Tibial artery (tissue), 4 donors: ENCODE results near the gene CGNL1.

ENCODE experiments used
- DNase-seq, 2 donors: peaks; one replicate each; pipeline ENCODE4 v3.0.0-alpha.2; 2019
- H3K27ac ChIP-seq, 2 donors: fragments of 200-600 bp; sonication (generic) in 1 of 2; 1 replicate in 1 of 2; 2 replicates in 1 of 2; pipeline ENCODE4 v1.5.1; 2018 to 2019; ENCODE audit warnings: mild to moderate bottlenecking in 1 of 2
- H3K27me3 ChIP-seq, 2 donors: fragments of 200-600 bp; sonication (generic) in 1 of 2; one replicate each; pipeline versions ENCODE4 v1.5.1 to v1.6.0; 2016 to 2019
- H3K36me3 ChIP-seq, 3 donors: fragments of 200-600 bp; sonication (generic) in 2 of 3; one replicate each; pipeline ENCODE4 v1.5.1; 2016 to 2019; ENCODE audit warnings: mild to moderate bottlenecking in 2 of 3
- H3K4me1 ChIP-seq, 4 donors: fragments of 200-600 bp; sonication (generic) in 2 of 4; 1 replicate in 3 of 4; 2 replicates in 1 of 4; pipeline ENCODE4 v1.5.1; 2016 to 2019
- H3K4me3 ChIP-seq, 2 donors: fragments of 200-600 bp; sonication (generic) in 1 of 2; 1 replicate in 1 of 2; 2 replicates in 1 of 2; pipeline ENCODE4 v1.5.1; 2018 to 2019; ENCODE audit warnings: mild to moderate bottlenecking in 2 of 2
- H3K9me3 ChIP-seq, 3 donors: fragments of 200-600 bp; sonication (generic) in 1 of 3; one replicate each; pipeline ENCODE4 v1.5.1; 2016 to 2019
- intact Hi-C: fragments of 100-400 bp; cut with DNase I; formaldehyde crosslinking; loops from one replicate; pipeline ENCODE4 v1.15.0; 2023; ENCODE audit warnings: low total_unique reads
- TF ChIP-seq, protein P1 (sequence below), 2 experiments: fragments of 200-600 bp in 1 of 2; fragments of 450-650 bp in 1 of 2; IDR thresholded peaks; one replicate each; pipeline ENCODE4 v1.5.1; 2017 to 2019; ENCODE audit warnings: antibody characterized with exemption in 2 of 2, mild to moderate bottlenecking in 1 of 2, moderate library complexity in 1 of 2

The CGNL1 gene

DNA sequence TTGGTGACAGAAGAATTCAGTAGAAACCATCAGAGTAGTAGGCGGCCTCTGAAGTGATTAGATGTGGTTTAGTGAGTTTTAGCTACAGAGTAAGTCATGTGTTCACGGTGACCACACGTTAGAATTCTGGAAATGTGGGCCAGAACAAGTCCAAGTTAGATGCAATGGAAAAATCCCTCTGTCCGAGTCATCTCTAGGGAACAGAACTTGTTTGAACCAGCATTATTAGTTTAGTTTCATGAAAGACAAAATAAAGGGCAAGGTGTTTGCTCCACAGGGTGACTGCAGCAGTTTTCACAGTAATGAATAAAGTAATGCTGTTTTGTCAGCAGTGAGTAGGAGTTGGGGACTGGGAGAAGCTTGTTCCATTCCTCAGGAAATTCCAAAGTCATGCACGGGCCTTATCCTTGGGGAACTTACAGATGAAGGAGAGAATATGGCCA is 100.2 kb downstream of the CGNL1 start:
- Histone ChIP-seq H3K27me3 (no peaks in the 10 kb centered on the region), H3K27ac (no peak overlapping the region), H3K36me3 (peaks cover 0 to 3% (median 0%) of the 10 kb centered on the region in 3 donors), H3K4me3 (no peak overlapping the region), H3K9me3 (no peaks in the 10 kb centered on the region), H3K4me1 (peaks cover 0 to 13% (median 0%) of the 10 kb centered on the region in 4 donors)
- TF ChIP-seq, protein P1, sequence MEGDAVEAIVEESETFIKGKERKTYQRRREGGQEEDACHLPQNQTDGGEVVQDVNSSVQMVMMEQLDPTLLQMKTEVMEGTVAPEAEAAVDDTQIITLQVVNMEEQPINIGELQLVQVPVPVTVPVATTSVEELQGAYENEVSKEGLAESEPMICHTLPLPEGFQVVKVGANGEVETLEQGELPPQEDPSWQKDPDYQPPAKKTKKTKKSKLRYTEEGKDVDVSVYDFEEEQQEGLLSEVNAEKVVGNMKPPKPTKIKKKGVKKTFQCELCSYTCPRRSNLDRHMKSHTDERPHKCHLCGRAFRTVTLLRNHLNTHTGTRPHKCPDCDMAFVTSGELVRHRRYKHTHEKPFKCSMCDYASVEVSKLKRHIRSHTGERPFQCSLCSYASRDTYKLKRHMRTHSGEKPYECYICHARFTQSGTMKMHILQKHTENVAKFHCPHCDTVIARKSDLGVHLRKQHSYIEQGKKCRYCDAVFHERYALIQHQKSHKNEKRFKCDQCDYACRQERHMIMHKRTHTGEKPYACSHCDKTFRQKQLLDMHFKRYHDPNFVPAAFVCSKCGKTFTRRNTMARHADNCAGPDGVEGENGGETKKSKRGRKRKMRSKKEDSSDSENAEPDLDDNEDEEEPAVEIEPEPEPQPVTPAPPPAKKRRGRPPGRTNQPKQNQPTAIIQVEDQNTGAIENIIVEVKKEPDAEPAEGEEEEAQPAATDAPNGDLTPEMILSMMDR (IDR thresholded peaks at IDR 0.05): no peak
- no peak for DNase-seq
- intact Hi-C loops: no loop called here

DNA sequence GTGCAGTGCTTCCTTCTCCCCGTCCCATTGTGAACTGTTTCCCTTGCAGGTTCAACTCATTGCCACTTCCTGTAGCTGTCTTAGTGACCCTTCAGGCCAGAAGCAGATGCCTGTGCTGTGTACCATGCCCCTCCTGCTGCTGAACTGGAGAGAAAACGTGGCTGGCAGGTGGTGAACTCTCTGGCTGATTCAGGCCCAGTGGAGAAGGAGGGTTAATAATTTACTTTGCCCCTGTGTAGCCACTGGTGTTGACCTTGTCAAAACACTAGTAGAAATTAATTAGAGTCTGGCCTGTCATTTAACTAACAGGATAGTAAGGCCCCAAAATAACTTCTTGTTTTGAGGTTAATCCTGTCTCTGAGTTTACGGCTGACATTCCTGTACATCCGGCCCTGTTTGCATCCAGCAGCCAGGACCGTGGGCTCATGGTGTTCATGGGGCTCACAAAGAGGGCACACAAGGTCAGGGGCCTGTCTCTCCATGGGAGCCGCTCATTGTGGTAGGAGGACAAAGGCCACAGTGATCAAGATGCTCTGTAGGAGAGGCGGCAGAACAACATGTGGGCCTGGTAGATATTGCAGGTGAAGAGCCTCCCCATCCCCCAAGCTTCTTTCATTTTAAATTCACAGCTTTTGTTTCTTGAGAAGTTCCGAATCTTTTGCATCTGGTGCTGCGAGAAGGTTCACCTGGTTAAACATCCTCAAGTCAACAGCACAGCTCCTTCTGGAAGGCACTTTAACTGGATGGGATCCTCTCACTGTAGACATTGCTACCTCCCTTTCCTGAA is 101.6 kb downstream of the CGNL1 start:
- Histone ChIP-seq H3K27me3 (no peaks in the 10 kb centered on the region), H3K27ac (no peak overlapping the region), H3K36me3 (peaks cover 0 to 3% (median 0%) of the 10 kb centered on the region in 3 donors), H3K4me3 (no peak overlapping the region), H3K9me3 (no peaks in the 10 kb centered on the region), H3K4me1 (peaks cover 0 to 13% (median 0%) of the 10 kb centered on the region in 4 donors)
- DNase-seq: no peak
- intact Hi-C loops: no loop called here
- TF ChIP-seq, protein P1 (IDR thresholded peaks at IDR 0.05): no peak

DNA sequence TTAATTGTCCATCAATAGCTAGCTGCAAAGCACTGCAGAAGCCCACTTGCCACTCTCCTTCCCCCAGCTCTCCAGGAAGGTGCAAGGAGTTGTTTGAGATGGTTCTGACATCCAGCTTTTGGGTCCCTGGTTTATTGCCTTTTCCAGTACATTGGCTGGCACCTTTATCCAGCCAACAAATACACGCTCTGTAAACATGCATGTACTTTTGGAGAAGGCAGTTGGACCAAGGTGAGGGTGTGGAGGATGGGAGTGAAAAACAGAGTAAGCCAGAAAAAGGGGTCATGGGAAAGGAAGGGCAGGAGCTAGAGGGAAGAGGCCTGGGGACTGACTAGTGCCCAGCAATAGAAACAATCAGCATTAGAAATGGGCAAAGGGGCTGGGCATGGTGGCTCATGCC is 102.7 kb downstream of the CGNL1 start:
- intact Hi-C loops: no loop called here
- Histone ChIP-seq H3K9me3 (no peaks in the 10 kb centered on the region), H3K36me3 (no peaks in the 10 kb centered on the region), H3K27ac (no peak overlapping the region), H3K27me3 (no peaks in the 10 kb centered on the region), H3K4me3 (no peak overlapping the region), H3K4me1 (peaks cover 0 to 13% (median 0%) of the 10 kb centered on the region in 4 donors)
- TF ChIP-seq, protein P1 (IDR thresholded peaks at IDR 0.05): no peak
- DNase-seq: no peak

GRCh38 chr15:57481038-57481705 is 104.9 kb downstream of the CGNL1 start:
- intact Hi-C loops: no loop called here
- no peak for DNase-seq
- TF ChIP-seq, protein P1 (IDR thresholded peaks at IDR 0.05): no peak
- Histone ChIP-seq H3K4me3 (no peak overlapping the region), H3K27me3 (no peaks in the 10 kb centered on the region), H3K36me3 (no peaks in the 10 kb centered on the region), H3K9me3 (no peaks in the 10 kb centered on the region), H3K4me1 (peaks cover 0 to 18% (median 2%) of the 10 kb centered on the region in 4 donors), H3K27ac (no peak overlapping the region)

DNA sequence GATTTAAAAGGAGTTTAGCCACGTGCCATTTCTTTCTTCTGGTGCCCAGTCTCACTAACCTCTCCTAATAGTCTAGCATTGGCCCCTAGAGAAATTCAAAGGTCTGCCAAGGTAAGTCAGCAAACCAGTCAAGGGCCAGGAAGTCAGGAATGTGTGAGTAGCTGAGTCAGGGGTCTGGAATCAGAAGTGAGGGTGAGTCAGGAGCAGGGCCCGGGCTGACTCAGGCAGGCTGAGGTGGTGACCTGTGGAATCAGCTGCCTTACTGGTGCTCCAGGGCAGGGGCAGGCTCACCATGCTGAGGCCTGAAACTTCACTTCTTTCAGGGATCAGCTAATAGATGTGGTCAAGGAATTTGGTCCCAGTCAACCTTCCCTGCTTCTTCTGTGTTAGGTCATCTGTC is 109.6 kb downstream of the CGNL1 start:
- no peak overlapping the region for H3K27ac ChIP-seq
- intact Hi-C loops: no loop called here
- no peak overlapping the region for H3K4me3 ChIP-seq
- peaks cover 0 to 5% (median 2%) of the 10 kb centered on the region in 4 donors for H3K4me1 ChIP-seq
- H3K9me3 ChIP-seq: no peaks in the 10 kb centered on the region
- no peak for DNase-seq
- no peaks in the 10 kb centered on the region for H3K27me3 ChIP-seq
- H3K36me3 ChIP-seq: no peaks in the 10 kb centered on the region
- TF ChIP-seq, protein P1 (IDR thresholded peaks at IDR 0.05): no peak
